Panc1 (cell line): ENCODE data around the gene FABP1.

ENCODE experiments used
- POLR2AphosphoS5 ChIP-seq: IDR thresholded peaks from 2 replicates; pipeline ENCODE4 v1.6.1; 2012; ENCODE audit warnings: mild to moderate bottlenecking, low read depth, low read length, moderate library complexity
- TF ChIP-seq, protein P1 (sequence below), 2 experiments: IDR thresholded peaks; 2 replicates each; pipeline ENCODE4 v1.6.1; 2011 to 2012; ENCODE audit warnings: low read depth in 2 of 2, control low read depth in 1 of 2, low read length in 1 of 2, mild to moderate bottlenecking in 1 of 2, moderate library complexity in 1 of 2; ENCODE audit not compliant: insufficient read depth in 1 of 2
- TF ChIP-seq, protein P2 (sequence below): fragments of 450-650 bp; IDR thresholded peaks from 2 replicates; pipeline ENCODE4 v1.5.1; 2017; ENCODE audit warnings: mild to moderate bottlenecking

DNA sequence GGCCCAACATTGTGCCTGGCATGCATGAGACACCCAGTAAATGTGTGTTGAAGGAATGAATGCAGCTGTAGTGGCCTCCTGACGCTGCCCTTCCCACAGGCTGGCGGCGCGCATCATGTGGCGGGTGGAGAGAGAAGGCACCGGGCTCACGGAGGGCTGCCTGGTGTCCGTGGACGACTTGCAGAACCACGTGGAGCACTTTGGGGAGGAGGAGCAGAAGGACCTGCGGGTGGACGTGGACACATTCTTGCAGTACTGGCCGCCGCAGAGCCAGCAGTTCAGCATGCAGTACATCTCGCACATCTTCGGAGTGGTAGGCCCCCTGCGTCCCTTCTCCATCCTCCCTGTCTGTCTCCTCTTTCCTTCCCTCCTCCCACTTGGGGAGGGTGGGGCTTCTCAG is 40.1 kb downstream of the FABP1 start:
- TF ChIP-seq, protein P1, sequence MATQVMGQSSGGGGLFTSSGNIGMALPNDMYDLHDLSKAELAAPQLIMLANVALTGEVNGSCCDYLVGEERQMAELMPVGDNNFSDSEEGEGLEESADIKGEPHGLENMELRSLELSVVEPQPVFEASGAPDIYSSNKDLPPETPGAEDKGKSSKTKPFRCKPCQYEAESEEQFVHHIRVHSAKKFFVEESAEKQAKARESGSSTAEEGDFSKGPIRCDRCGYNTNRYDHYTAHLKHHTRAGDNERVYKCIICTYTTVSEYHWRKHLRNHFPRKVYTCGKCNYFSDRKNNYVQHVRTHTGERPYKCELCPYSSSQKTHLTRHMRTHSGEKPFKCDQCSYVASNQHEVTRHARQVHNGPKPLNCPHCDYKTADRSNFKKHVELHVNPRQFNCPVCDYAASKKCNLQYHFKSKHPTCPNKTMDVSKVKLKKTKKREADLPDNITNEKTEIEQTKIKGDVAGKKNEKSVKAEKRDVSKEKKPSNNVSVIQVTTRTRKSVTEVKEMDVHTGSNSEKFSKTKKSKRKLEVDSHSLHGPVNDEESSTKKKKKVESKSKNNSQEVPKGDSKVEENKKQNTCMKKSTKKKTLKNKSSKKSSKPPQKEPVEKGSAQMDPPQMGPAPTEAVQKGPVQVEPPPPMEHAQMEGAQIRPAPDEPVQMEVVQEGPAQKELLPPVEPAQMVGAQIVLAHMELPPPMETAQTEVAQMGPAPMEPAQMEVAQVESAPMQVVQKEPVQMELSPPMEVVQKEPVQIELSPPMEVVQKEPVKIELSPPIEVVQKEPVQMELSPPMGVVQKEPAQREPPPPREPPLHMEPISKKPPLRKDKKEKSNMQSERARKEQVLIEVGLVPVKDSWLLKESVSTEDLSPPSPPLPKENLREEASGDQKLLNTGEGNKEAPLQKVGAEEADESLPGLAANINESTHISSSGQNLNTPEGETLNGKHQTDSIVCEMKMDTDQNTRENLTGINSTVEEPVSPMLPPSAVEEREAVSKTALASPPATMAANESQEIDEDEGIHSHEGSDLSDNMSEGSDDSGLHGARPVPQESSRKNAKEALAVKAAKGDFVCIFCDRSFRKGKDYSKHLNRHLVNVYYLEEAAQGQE (IDR thresholded peaks at IDR 0.05; ENCODE audit: insufficient read depth in 1 of 2, low read depth in 2 of 2, low read length in 1 of 2): no peak
- TF ChIP-seq, protein P2, sequence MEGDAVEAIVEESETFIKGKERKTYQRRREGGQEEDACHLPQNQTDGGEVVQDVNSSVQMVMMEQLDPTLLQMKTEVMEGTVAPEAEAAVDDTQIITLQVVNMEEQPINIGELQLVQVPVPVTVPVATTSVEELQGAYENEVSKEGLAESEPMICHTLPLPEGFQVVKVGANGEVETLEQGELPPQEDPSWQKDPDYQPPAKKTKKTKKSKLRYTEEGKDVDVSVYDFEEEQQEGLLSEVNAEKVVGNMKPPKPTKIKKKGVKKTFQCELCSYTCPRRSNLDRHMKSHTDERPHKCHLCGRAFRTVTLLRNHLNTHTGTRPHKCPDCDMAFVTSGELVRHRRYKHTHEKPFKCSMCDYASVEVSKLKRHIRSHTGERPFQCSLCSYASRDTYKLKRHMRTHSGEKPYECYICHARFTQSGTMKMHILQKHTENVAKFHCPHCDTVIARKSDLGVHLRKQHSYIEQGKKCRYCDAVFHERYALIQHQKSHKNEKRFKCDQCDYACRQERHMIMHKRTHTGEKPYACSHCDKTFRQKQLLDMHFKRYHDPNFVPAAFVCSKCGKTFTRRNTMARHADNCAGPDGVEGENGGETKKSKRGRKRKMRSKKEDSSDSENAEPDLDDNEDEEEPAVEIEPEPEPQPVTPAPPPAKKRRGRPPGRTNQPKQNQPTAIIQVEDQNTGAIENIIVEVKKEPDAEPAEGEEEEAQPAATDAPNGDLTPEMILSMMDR: no peak
- TF ChIP-seq POLR2AphosphoS5: no peak
